Mesodermal cell (in vitro differentiated cells): Measurements from ENCODE around the gene TANGO6.

Source experiments
- H3K27ac ChIP-seq: 2 replicates; pipeline ENCODE4 v1.7.0; 2013; ENCODE audit warnings: mild to moderate bottlenecking, low read depth, low read length, moderate library complexity; ENCODE audit not compliant: severe bottlenecking
- H3K36me3 ChIP-seq: 2 replicates; pipeline ENCODE4 v1.7.1; 2013; ENCODE audit warnings: mild to moderate bottlenecking, low read length, moderate library complexity; ENCODE audit not compliant: control insufficient read depth, insufficient read depth
- H3K4me1 ChIP-seq: one replicate; pipeline ENCODE4 v1.7.1; 2013; ENCODE audit warnings: mild to moderate bottlenecking, low read length; ENCODE audit not compliant: insufficient read depth, control insufficient read depth, poor library complexity, severe bottlenecking
- H3K4me3 ChIP-seq: 2 replicates; pipeline ENCODE4 v1.7.0; 2013; ENCODE audit warnings: low read length, control low read depth, mild to moderate bottlenecking; ENCODE audit not compliant: insufficient read depth, poor library complexity, severe bottlenecking; ENCODE audit errors: extremely low read depth
- H3K9me3 ChIP-seq: 2 replicates; pipeline ENCODE4 v1.7.1; 2013; ENCODE audit warnings: mild to moderate bottlenecking, low read length, moderate library complexity; ENCODE audit not compliant: control insufficient read depth
- WGBS, 2 experiments: methylation state at CpG; one replicate each; pipeline ENCODE4 v1.1.5; 2013; ENCODE audit warnings: missing lambda C conversion rate in 2 of 2; ENCODE audit not compliant: insufficient coverage in 2 of 2; 5-methylcytosine and 5-hydroxymethylcytosine counted together

TANGO6 gene

DNA sequence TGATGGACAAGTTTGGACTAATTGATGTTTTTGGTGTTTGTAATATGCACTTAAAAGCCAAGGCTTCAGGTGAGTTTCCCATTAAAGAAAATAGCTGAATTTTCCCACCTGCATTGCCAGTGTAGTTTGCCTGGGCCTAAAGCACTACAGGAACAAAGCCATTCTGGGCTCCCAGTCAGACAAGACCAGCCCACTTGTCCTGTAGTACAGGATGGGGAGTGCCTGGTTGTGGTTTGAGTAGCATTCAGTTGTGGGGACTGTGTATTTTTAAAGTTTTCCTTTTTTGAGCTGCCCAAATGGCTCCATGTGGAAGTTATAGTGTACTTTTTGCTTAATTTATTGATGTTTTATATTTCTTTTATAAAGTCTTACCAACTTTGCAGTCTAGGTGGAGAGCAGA, 91.7 kb downstream of the TANGO6 start:
- H3K27ac ChIP-seq: no peak overlapping the region
- peaks cover 22% of the 10 kb centered on the region for H3K36me3 ChIP-seq
- H3K4me1 ChIP-seq: no peaks in the 10 kb centered on the region
- H3K4me3 ChIP-seq: no peak overlapping the region
- no peaks in the 10 kb centered on the region for H3K9me3 ChIP-seq

DNA sequence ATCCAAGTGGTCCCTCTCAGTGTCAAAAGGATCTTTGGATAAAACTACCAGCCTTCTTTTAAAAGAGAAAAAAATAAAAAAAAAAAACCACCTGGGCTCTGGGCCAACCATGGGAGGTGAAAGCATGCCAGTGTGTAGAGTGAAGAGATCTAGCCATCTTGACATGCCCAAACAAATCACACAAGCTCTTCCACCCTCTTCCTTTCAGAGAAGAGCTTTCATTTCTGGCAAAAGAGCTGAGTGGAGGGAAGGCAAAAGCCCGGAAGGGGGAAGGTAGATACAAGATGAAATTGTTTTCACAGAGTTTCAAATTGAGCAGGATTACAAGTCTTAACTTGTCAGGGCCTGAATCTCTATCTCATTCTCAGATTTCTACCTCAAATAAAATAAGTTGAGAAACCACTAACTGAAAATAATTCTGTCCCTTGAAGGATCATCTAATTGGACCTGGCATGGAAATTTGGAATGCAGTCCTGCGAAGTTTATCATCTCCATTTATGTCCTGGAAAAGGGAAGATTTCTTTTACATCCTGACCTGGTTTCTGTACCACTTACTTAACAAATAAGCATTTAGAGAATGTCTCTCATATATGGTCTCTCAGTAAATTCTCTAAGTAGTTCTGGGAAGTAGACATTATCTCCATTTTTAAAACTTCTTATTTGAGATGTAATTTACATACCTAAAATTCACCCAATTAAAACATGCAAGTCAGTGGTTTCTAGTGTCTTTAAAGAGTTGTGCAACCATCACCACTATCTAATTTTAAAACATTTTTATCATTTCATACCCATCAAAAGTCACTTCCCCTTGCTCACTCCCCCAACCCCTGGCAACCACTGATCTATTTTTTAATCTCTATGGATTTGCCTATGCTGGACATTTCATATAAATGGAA, 93.7 kb downstream of the TANGO6 start:
- Histone ChIP-seq H3K36me3 (peaks cover 11% of the 10 kb centered on the region), H3K4me3 (no peak overlapping the region), H3K9me3 (no peaks in the 10 kb centered on the region), H3K4me1 (no peaks in the 10 kb centered on the region), H3K27ac (no peak overlapping the region)
- 73 to 100% methylated on average over 1 to 2 of the region's 2 CpGs for WGBS, 2 experiments

DNA sequence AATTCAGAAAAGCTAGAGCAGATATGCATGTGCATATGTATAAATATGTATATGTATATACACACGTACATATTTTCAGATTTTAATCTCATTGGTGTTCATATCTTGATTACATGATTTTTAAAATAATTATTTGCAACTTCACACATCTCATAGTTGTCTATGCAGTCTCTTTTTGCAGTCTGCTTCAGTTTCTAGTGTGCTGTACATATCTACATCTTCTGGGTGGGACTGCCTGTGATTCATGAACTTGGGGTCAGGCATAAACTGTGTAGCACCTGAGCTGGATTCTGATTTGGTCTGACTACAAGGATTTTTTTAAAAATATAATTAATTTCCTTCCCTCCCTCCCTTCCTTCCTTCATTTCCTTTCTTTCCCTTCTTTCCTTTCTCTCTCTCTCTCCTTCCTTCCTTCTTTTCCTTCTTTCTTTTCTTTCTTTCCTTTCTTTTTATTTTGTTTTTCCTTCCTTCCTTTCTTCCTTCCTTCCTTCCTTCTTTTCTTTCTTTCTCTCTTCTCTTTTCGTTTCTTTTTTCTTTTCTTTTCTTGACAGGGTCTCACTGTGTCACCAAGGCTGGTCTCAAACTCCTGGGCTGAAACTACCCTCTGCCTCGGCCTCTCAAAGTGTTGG, 96.5 kb downstream of the TANGO6 start:
- peaks cover 5% of the 10 kb centered on the region for H3K9me3 ChIP-seq
- H3K4me1 ChIP-seq: no peaks in the 10 kb centered on the region
- H3K36me3 ChIP-seq: no peaks in the 10 kb centered on the region
- no peak overlapping the region for H3K4me3 ChIP-seq
- 90% methylated on average over 2 of the region's 3 CpGs; no CpG with 5 or more reads in 1 of the 2 experiments for WGBS, 2 experiments
- H3K27ac ChIP-seq: no peak overlapping the region

DNA sequence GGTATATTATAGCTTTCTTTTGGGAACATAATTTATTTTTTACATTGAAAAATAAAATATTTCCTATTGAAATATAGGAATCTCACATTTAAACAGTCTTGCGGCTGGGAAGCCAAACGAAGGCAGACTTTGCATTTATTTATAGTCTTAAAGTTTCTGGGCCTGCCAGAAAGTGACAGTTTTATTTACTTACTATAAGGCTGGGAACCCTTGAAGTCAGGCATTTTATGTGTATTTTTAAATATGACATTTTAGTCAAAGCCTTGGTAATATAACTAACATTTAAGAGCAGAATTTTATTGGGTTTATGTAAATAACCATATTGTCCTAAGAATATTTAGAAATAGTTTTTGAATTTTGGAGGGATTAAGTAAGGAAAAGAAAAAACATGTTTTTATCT, 97.5 kb downstream of the TANGO6 start:
- H3K4me3 ChIP-seq: no peak overlapping the region
- WGBS, 2 experiments: no CpG with 5 or more reads among the region's 2 CpGs
- no peaks in the 10 kb centered on the region for H3K36me3 ChIP-seq
- no peak overlapping the region for H3K27ac ChIP-seq
- no peaks in the 10 kb centered on the region for H3K4me1 ChIP-seq
- peaks cover 7% of the 10 kb centered on the region for H3K9me3 ChIP-seq

DNA sequence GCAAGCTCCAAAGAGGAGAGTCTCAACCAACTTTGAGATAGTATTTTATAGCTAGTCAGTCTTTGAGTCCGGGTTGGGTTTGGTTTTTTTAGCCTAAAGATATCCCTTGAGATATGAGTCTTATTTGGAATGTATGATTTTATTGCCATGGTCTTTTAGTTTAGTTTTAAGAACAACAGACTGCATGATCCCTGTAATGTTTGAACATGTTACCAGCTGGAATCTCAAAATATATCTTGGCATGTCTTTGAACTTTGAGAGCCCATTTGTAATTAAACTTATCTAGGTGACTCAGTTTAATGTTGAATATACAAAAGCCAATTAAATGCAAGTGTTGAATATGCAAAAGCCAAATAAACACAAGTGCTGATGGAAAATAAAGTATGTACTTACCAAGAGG, 100.6 kb downstream of the TANGO6 start:
- no peaks in the 10 kb centered on the region for H3K4me1 ChIP-seq
- no peak overlapping the region for H3K27ac ChIP-seq
- no peaks in the 10 kb centered on the region for H3K36me3 ChIP-seq
- 100% methylated on average over 1 of the region's 1 CpG for WGBS, 2 experiments
- no peak overlapping the region for H3K4me3 ChIP-seq
- H3K9me3 ChIP-seq: peaks cover 7% of the 10 kb centered on the region

DNA sequence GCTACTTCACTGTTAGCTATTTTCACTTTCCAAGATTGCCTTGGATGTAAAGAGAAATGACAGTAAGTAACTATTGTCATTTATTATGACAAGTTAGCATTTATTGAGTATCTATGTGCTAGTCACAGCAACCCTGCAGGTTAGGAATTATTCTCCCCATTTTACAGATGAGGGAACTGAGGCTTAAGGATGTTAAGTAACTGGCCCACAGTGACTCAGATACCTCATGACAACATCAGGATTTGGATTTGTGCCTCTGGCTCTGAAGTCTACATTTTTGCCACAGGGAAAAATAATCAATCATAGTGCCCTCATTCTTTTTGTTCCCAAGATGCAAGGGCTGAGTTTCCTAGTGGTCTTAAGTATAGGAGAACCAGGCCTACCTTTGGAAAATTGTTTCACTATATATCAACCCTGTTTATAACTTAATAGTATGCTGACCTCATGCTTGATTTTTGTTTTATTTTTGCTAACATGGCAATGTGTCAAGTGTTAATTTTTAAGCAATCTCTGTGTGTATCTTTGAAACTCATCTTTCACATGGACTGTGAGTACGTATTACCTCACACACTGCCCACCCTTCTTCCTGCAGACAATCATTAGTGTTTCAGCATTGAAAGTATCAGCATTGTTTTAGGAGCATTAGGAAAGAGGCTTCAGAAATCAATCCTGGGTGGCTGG, 105.0 kb downstream of the TANGO6 start:
- Histone ChIP-seq H3K27ac (no peak overlapping the region), H3K4me1 (no peaks in the 10 kb centered on the region), H3K4me3 (no peak overlapping the region), H3K36me3 (no peaks in the 10 kb centered on the region), H3K9me3 (peaks cover 7% of the 10 kb centered on the region)
- 100% methylated on average over 1 of the region's 1 CpG; no CpG with 5 or more reads in 1 of the 2 experiments for WGBS, 2 experiments

DNA sequence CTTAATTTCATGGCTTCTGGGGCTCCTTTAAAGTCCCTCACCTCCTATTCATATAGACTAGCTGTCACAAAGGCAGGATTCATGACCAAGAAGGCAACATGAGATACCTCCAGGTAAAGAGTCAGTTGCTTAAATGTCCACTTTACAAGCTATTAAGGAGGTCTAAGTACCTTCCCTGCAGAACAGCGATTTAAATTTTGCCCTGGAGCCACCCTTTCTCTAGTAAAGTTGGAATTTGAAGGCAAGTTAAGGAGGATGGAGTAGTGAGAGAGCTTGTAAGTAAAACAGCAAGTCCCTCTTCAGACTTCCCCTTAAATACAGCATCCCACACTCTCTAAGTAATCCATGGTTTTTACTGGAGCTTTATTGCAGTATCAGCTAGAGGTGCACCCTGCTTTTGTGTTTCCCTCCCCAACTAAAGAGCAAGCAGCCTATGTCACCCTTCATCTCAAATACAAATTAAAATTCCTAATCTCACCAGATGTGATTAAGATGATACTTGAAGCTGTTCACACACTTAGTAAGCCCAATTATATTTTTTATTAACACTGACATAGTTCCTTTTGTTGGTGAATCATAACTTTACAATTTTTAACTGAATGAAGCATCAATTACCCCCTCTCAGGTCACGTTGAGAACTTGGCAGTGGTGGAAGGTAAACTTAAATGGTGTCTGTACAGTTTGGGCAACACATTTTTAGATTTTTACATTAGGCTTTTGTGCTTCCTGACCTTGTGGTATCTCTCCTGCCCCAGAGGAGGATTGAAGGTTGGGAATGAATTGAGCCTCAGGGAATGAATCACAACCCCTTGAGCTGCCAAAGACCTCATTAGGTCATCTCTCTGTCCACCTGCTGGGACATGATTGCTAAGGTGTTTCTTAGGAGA, 108.9 kb downstream of the TANGO6 start:
- Histone ChIP-seq H3K4me1 (no peaks in the 10 kb centered on the region), H3K9me3 (no peaks in the 10 kb centered on the region), H3K27ac (no peak overlapping the region), H3K36me3 (no peaks in the 10 kb centered on the region), H3K4me3 (no peak overlapping the region)
- 80% methylated on average over 1 of the region's 2 CpGs; no CpG with 5 or more reads in 1 of the 2 experiments for WGBS, 2 experiments

DNA sequence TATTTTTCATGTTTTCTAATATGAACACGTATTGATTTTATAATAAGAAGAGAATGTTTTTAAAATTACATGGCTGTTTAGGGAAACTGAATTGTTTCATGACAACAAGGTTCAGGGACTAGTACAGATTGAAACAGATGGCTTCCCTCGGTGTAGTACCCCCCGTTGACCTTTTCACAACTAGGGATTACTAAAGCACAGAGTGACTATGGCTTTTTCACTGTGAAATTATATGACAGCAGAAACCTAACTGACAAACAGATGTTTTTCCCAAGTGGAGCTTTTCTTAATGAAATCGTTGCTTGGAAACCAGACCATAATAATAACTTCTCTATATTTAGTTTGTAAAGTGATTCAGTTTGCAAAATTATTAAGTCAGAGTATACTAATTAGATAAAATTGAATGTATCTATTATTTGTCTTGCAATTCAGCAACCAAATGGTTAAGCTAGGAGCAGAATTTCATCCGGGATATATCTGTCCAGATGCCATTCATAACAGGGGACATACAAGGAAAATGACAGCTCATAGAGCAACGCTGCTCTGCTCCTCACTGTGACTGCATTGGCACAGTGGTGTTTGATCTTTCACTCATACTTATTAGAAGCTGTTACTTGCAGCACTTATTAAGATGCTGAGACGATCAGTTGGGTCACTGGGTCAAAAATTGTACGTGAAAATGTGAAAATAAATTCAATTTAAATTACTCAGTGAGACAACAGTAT, 111.7 kb downstream of the TANGO6 start:
- 74 to 80% methylated on average over 1 to 5 of the region's 8 CpGs for WGBS, 2 experiments
- Histone ChIP-seq H3K36me3 (no peaks in the 10 kb centered on the region), H3K27ac (no peak overlapping the region), H3K9me3 (no peaks in the 10 kb centered on the region), H3K4me1 (no peaks in the 10 kb centered on the region), H3K4me3 (no peak overlapping the region)

DNA sequence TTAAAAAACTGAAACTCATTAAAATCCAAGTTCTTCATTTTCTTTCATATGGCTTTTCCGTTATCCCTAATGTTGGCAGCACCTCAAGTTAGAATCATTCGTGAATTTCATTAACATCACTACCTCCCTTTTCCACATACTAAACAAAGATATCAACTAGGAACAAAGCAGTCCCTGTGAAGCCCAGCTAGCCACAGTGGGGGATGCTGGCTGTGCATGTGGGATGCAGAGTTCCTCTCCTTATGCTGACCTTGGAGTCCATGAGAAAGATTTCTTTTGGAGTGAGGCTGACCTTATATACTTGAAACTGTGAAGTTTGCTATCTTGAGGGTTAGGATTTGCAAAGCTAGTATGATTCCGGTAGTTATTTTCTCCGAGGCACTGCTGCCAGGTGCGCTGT, 117.6 kb downstream of the TANGO6 start:
- Histone ChIP-seq H3K9me3 (peaks cover 4% of the 10 kb centered on the region), H3K27ac (no peak overlapping the region), H3K36me3 (no peaks in the 10 kb centered on the region), H3K4me3 (no peak overlapping the region), H3K4me1 (no peaks in the 10 kb centered on the region)
- WGBS, 2 experiments: 91 to 95% methylated on average over 3 to 4 of the region's 5 CpGs
